HepG2 (cell line): Measurements from ENCODE around the gene GFER. TPM values are rescaled to one million over a fixed set of nuclear protein-coding genes. Genes with fewer than 3 reads are reported as not detected.
A peak's percentile ranks its signal among the peaks of the same experiment; 100 is the strongest.

Source experiments
- EP300 ChIP-seq, 3 experiments: sonication (generic) in 1 of 3; formaldehyde crosslinking in 1 of 3; IDR thresholded peaks; 2 replicates each; pipeline versions ENCODE4 v1.5.1 to v1.6.1; 2011 to 2020; ENCODE audit warnings: low read depth in 2 of 3, low read length in 2 of 3, borderline replicate concordance in 1 of 3, improper control_type of control experiment in 1 of 3, mild to moderate bottlenecking in 1 of 3, missing genetic modification reagents in 1 of 3, moderate library complexity in 1 of 3
- FOSL2 ChIP-seq: sonication (generic); formaldehyde crosslinking; IDR thresholded peaks from 2 replicates; pipeline ENCODE4 v1.4.0; 2020; ENCODE audit warnings: missing genetic modification reagents
- HNF4A ChIP-seq: sonication (generic); formaldehyde crosslinking; IDR thresholded peaks from 2 replicates; pipeline ENCODE4 v1.4.0; 2020; ENCODE audit warnings: missing genetic modification reagents
- KAT8 ChIP-seq: IDR thresholded peaks from 2 replicates; pipeline ENCODE4 v1.6.1; 2016; ENCODE audit warnings: missing genetic modification reagents, missing compliant biosample characterization
- KMT2A ChIP-seq: sonication (generic); formaldehyde crosslinking; IDR thresholded peaks from 2 replicates; pipeline ENCODE4 v1.4.0; 2020; ENCODE audit warnings: missing genetic modification reagents
- RARA ChIP-seq: IDR thresholded peaks from 2 replicates; pipeline ENCODE4 v1.6.1; 2016; ENCODE audit warnings: missing genetic modification reagents, missing compliant biosample characterization
- SNAI1 ChIP-seq: sonication (generic); formaldehyde crosslinking; IDR thresholded peaks from 2 replicates; pipeline ENCODE4 v1.5.0; 2020; ENCODE audit warnings: mild to moderate bottlenecking, missing genetic modification reagents, borderline replicate concordance
- TCF7 ChIP-seq: sonication (generic); IDR thresholded peaks from 2 replicates; pipeline ENCODE4 v1.6.1; 2016; ENCODE audit warnings: antibody characterized with exemption, low read depth
- TEAD3 ChIP-seq: optimal IDR thresholded peaks from 2 replicates; pipeline ENCODE3; 2016; ENCODE audit warnings: borderline replicate concordance
- THAP11 ChIP-seq: IDR thresholded peaks from 2 replicates; pipeline ENCODE4 v1.6.1; 2016; ENCODE audit warnings: missing biosample characterization, missing genetic modification reagents
- THYN1 ChIP-seq: sonication (generic); formaldehyde crosslinking; IDR thresholded peaks from 2 replicates; pipeline ENCODE4 v1.8.1; 2023; ENCODE audit warnings: low read depth, mild to moderate bottlenecking, moderate library complexity, missing genetic modification reagents, borderline replicate concordance
- ZMYM3 ChIP-seq: sonication (generic); formaldehyde crosslinking; IDR thresholded peaks from 2 replicates; pipeline ENCODE4 v1.5.1; 2020; ENCODE audit warnings: mild to moderate bottlenecking, missing genetic modification reagents
- ZNF121 ChIP-seq: sonication (generic); formaldehyde crosslinking; IDR thresholded peaks from 2 replicates; pipeline ENCODE4 v1.5.0; 2020; ENCODE audit warnings: mild to moderate bottlenecking, missing genetic modification reagents
- ZNF33A ChIP-seq: sonication (generic); formaldehyde crosslinking; IDR thresholded peaks from 2 replicates; pipeline ENCODE4 v1.5.1; 2020; ENCODE audit warnings: missing genetic modification reagents, mild to moderate bottlenecking, moderate library complexity, borderline replicate concordance
- ZNF530 ChIP-seq: sonication (generic); formaldehyde crosslinking; IDR thresholded peaks from 2 replicates; pipeline ENCODE4 v1.5.0; 2020; ENCODE audit warnings: low read depth, mild to moderate bottlenecking, missing genetic modification reagents
- ZNF629 ChIP-seq: sonication (generic); formaldehyde crosslinking; conservative IDR thresholded peaks from 2 replicates; pipeline ENCODE4 v1.5.0; 2020; ENCODE audit warnings: missing genetic modification reagents
- ZNF672 ChIP-seq: sonication (generic); formaldehyde crosslinking; IDR thresholded peaks from 2 replicates; pipeline ENCODE4 v1.8.1; 2022; ENCODE audit warnings: missing genetic modification reagents
- polyA plus RNA-seq, 8 experiments: library from polyadenylated mRNA; depleted of rRNA in 3 of 8; stranded (reverse) in 7 of 8; unstranded in 1 of 8; fragments of >200 nt; fragmentation: Illumina TruSeq in 4 of 8; extraction: Trizol in 4 of 8; gene quantifications; 2 replicates each; pipeline versions ENCODE4 v1.2.1 to v1.2.3, GENCODE V29; 2011 to 2016; ENCODE audit warnings: low read depth in 4 of 8, missing spikeins in 1 of 8, mixed read lengths in 1 of 8; ENCODE audit not compliant: insufficient read depth in 1 of 8
- total RNA-seq, 5 experiments: library from RNA; depleted of rRNA; stranded (reverse); fragments of >200 nt; fragmentation: Illumina TruSeq; extraction: Trizol; gene quantifications; 2 replicates each; pipeline ENCODE4 v1.2.3, GENCODE V29; 2016; ENCODE audit warnings: low read depth in 1 of 5
- TF ChIP-seq, protein P1 (sequence below): sonication (generic); formaldehyde crosslinking; IDR thresholded peaks from 2 replicates; pipeline ENCODE4 v1.4.0; 2020; ENCODE audit warnings: missing genetic modification reagents, borderline replicate concordance
- TF ChIP-seq, protein P2 (sequence below): sonication (generic); formaldehyde crosslinking; IDR thresholded peaks from 2 replicates; pipeline ENCODE4 v1.4.0; 2020; ENCODE audit warnings: missing genetic modification reagents, borderline replicate concordance
- TF ChIP-seq, protein P3 (sequence below): IDR thresholded peaks from 2 replicates; pipeline ENCODE4 v1.6.1; 2016; ENCODE audit warnings: control low read depth
- TF ChIP-seq, protein P4 (sequence below): sonication (generic); formaldehyde crosslinking; IDR thresholded peaks from 2 replicates; pipeline ENCODE4 v1.5.0; 2020; ENCODE audit warnings: missing genetic modification reagents

The GFER gene
- total and polyA plus RNA-seq, 2 of the 13 experiments (the other 11 are each of a cell fraction or from before 2014, with no cell fraction given), result 28.6 to 71.7 TPM

DNA sequence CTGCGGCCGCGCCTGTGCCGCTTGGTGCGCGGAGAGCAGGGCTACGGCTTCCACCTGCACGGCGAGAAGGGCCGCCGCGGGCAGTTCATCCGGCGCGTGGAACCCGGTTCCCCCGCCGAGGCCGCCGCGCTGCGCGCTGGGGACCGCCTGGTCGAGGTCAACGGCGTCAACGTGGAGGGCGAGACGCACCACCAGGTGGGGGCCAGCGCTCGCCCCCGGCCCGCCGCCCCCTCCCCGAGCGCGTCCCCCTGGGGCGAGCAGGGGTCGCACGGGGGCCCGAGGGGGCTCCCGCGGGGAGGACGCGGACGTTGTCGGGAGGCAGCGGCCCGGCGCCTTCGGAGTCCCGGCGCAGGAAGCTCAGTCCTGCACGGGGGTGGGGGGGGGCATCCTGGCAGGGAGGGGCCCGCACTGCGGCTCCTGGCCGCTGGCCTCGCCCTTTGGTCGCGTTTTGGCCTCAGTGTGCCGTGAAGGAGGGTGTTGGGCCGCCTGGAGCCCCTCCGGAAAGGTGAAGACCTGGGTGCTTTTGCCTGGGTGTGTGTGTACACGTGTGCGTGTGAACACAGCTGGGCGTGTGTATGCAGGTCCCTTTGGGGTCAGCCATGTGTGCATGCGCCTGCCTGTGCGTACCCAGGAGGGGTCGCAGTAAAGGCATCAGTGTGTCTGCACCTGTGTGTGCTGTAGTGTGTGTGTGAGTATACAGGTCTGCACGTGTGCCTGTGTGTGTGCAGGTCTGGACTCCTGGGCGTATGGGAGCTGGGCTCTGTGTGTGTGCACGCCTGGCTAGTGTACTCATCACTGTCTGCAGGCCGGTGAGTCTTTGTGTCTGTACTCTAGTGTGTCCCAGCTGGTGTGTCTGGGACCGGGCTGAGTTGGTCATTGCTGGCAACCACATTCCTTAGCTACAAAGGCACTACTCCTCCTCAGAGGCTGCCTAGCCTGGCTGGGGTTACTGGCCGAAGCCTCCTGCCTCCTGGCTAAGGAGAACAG is 43.3 kb downstream of the GFER start (continued):
- TF ChIP-seq, protein P1, sequence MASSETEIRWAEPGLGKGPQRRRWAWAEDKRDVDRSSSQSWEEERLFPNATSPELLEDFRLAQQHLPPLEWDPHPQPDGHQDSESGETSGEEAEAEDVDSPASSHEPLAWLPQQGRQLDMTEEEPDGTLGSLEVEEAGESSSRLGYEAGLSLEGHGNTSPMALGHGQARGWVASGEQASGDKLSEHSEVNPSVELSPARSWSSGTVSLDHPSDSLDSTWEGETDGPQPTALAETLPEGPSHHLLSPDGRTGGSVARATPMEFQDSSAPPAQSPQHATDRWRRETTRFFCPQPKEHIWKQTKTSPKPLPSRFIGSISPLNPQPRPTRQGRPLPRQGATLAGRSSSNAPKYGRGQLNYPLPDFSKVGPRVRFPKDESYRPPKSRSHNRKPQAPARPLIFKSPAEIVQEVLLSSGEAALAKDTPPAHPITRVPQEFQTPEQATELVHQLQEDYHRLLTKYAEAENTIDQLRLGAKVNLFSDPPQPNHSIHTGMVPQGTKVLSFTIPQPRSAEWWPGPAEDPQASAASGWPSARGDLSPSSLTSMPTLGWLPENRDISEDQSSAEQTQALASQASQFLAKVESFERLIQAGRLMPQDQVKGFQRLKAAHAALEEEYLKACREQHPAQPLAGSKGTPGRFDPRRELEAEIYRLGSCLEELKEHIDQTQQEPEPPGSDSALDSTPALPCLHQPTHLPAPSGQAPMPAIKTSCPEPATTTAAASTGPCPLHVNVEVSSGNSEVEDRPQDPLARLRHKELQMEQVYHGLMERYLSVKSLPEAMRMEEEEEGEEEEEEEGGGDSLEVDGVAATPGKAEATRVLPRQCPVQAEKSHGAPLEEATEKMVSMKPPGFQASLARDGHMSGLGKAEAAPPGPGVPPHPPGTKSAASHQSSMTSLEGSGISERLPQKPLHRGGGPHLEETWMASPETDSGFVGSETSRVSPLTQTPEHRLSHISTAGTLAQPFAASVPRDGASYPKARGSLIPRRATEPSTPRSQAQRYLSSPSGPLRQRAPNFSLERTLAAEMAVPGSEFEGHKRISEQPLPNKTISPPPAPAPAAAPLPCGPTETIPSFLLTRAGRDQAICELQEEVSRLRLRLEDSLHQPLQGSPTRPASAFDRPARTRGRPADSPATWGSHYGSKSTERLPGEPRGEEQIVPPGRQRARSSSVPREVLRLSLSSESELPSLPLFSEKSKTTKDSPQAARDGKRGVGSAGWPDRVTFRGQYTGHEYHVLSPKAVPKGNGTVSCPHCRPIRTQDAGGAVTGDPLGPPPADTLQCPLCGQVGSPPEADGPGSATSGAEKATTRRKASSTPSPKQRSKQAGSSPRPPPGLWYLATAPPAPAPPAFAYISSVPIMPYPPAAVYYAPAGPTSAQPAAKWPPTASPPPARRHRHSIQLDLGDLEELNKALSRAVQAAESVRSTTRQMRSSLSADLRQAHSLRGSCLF, result no peak
- TF ChIP-seq THAP11 (CRISPR knock-in tag) (peak; percentile 59; the same call in 1 of the 2 replicates), TEAD3 (CRISPR knock-in tag) (peak; percentile 49), ZNF33A (CRISPR knock-in tag) (no peak), TCF7 (no peak), SNAI1 (CRISPR knock-in tag) (no peak), KAT8 (CRISPR knock-in tag) (no peak), RARA (CRISPR knock-in tag) (peak; percentile 49; the same call in 1 of the 2 replicates), FOSL2 (no peak), ZNF530 (CRISPR knock-in tag) (no peak), ZNF121 (CRISPR knock-in tag) (peak; percentile 60), ZNF672 (no peak), THYN1 (CRISPR knock-in tag) (no peak), ZMYM3 (CRISPR knock-in tag) (peak; percentile 31; the same call in 1 of the 2 replicates), EP300 (IDR thresholded peaks at IDR 0.05; ENCODE audit: low read depth in 2 of 2, low read length in 2 of 2) (no peak), EP300 (CRISPR knock-in tag; IDR thresholded peaks at IDR 0.05; ENCODE audit: borderline replicate concordance) (no peak), HNF4A (CRISPR knock-in tag) (0 out of 2 replicates have a peak, but pooled peaks have one; percentile 8), ZNF629 (CRISPR knock-in tag) (no peak; the same call in 1 of the 2 replicates), KMT2A (CRISPR knock-in tag) (no peak)
- TF ChIP-seq, protein P2, sequence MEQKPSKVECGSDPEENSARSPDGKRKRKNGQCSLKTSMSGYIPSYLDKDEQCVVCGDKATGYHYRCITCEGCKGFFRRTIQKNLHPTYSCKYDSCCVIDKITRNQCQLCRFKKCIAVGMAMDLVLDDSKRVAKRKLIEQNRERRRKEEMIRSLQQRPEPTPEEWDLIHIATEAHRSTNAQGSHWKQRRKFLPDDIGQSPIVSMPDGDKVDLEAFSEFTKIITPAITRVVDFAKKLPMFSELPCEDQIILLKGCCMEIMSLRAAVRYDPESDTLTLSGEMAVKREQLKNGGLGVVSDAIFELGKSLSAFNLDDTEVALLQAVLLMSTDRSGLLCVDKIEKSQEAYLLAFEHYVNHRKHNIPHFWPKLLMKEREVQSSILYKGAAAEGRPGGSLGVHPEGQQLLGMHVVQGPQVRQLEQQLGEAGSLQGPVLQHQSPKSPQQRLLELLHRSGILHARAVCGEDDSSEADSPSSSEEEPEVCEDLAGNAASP (CRISPR knock-in tag), result peak; percentile 17; the same call in 1 of the 2 replicates
- TF ChIP-seq, protein P3, sequence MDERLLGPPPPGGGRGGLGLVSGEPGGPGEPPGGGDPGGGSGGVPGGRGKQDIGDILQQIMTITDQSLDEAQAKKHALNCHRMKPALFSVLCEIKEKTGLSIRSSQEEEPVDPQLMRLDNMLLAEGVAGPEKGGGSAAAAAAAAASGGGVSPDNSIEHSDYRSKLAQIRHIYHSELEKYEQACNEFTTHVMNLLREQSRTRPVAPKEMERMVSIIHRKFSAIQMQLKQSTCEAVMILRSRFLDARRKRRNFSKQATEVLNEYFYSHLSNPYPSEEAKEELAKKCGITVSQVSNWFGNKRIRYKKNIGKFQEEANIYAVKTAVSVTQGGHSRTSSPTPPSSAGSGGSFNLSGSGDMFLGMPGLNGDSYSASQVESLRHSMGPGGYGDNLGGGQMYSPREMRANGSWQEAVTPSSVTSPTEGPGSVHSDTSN (CRISPR knock-in tag), result no peak
- TF ChIP-seq, protein P4, sequence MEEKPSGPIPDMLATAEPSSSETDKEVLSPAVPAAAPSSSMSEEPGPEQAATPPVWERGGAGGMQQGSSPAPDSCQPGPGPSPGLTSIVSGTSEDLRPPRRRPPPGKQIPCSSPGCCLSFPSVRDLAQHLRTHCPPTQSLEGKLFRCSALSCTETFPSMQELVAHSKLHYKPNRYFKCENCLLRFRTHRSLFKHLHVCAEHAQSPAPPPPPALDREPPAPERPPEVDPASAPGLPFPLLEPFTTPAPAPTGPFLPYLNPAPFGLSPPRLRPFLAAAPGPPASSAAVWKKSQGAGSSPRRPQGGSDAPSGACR (CRISPR knock-in tag), result no peak
